Epithelial cell of proximal tubule (primary cell): ENCODE measurements around the gene GP1BA. TPM values are rescaled to one million over a fixed set of nuclear protein-coding genes. Genes with fewer than 3 reads are reported as not detected.
"Not testable (repeated sequence)": the region's sequence is repeated elsewhere in the genome, so short reads cannot be mapped to it uniquely, and the experiment has no call there.

Experiments used
- DNase-seq: peaks from one replicate; pipeline ENCODE4 v3.0.0-alpha.2; 2011; ENCODE audit warnings: low read depth
- H3K4me3 ChIP-seq: 2 replicates; pipeline ENCODE4 v1.5.1; 2011; ENCODE audit warnings: low read depth, mild to moderate bottlenecking, low read length
- total RNA-seq: library from RNA; depleted of rRNA; stranded (reverse); fragments of >200 nt; gene quantifications from 2 replicates; pipeline ENCODE4 v1.2.3, GENCODE V29; 2015
- TF ChIP-seq, protein P1 (sequence below): conservative IDR thresholded peaks from 2 replicates; pipeline ENCODE4 v1.5.1; 2012; ENCODE audit warnings: low read depth, mild to moderate bottlenecking, low read length

GP1BA gene
- total RNA-seq, 1 donor from 2014 or later: not detected

DNA sequence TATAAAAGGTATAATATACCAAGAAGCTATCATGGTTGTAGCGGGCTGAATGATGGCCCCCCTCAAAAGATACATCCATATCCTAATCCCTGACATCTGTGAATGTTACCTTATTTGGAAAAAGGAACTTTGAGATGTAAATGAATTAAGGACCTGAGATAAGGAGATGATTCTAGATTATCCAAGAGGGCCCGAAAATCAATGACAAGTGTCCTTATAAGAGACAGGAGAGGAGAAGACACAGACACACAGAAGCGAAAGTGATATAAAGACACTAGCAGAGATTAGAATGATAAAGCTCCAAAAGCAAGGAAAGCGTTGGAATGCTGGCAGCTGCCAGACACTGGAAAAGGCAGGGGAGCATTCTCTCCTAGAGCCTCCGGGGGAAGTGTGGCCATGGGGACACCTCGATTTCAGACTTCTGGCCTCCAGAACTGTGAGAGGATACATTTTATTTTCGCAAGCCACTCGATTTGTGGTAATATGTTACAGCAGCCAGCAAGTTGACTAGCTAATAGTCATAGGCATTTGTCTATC, 12.5 kb upstream of the GP1BA start:
- H3K4me3 ChIP-seq: no peak overlapping the region
- DNase-seq: no peak

DNA sequence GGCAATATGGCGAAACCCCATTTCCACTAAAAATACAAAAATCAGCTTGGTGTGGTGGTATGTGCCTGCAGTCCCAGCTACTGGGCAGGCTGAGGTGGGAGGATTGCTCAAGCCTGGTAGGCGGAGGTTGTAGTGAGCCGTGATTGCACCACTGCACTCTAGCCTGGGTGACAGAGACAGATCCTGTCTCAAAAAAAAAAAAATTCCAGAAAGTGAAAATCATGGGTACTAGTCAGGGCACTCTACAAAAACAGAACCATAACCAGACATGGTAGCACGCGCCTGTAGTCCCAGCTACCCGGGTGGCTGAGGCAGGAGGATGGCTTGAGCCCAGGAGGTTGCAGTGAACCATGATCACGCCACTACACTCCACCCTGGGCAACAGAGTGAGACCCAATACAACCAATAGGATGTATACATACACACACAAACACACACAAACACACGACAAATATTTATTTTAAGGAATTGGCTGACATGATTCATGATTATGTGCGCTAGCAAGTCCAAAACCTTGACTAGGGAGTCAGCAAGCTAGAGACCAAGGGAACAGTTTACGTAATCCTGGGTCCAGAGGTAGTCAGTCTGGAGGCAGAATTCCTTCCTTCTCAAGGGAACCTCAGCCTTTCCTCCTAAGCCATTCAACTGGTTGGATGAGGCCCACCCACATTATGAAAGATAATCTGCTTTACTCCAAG, 11.6 kb upstream of the GP1BA start:
- TF ChIP-seq, protein P1, sequence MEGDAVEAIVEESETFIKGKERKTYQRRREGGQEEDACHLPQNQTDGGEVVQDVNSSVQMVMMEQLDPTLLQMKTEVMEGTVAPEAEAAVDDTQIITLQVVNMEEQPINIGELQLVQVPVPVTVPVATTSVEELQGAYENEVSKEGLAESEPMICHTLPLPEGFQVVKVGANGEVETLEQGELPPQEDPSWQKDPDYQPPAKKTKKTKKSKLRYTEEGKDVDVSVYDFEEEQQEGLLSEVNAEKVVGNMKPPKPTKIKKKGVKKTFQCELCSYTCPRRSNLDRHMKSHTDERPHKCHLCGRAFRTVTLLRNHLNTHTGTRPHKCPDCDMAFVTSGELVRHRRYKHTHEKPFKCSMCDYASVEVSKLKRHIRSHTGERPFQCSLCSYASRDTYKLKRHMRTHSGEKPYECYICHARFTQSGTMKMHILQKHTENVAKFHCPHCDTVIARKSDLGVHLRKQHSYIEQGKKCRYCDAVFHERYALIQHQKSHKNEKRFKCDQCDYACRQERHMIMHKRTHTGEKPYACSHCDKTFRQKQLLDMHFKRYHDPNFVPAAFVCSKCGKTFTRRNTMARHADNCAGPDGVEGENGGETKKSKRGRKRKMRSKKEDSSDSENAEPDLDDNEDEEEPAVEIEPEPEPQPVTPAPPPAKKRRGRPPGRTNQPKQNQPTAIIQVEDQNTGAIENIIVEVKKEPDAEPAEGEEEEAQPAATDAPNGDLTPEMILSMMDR: no peak
- no peak overlapping the region for H3K4me3 ChIP-seq
- no peak for DNase-seq

More for the DNA sequence above, 12.5 kb upstream of the GP1BA start:
- TF ChIP-seq, protein P1: no peak

DNA sequence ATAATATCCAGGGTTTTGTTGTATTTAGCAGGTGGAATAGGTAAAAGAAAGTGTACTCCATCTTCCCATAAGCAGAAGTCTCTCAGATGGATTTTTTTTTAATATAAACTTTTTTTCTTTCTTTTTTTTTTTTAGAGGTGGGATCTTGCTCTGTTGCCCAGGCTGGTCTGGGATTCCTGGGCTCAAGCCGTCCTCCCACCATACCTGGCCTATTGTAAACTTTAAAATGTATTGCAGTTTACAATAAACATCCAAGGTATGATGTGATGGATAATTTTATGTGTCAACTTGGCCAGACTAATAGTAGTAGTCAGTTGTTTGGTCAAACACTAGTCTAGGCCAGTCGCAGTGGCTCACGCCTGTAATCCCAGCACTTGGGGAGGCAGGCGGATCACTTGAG, 10.8 kb upstream of the GP1BA start:
- TF ChIP-seq, protein P1: no peak
- no peak overlapping the region for H3K4me3 ChIP-seq
- no peak for DNase-seq

DNA sequence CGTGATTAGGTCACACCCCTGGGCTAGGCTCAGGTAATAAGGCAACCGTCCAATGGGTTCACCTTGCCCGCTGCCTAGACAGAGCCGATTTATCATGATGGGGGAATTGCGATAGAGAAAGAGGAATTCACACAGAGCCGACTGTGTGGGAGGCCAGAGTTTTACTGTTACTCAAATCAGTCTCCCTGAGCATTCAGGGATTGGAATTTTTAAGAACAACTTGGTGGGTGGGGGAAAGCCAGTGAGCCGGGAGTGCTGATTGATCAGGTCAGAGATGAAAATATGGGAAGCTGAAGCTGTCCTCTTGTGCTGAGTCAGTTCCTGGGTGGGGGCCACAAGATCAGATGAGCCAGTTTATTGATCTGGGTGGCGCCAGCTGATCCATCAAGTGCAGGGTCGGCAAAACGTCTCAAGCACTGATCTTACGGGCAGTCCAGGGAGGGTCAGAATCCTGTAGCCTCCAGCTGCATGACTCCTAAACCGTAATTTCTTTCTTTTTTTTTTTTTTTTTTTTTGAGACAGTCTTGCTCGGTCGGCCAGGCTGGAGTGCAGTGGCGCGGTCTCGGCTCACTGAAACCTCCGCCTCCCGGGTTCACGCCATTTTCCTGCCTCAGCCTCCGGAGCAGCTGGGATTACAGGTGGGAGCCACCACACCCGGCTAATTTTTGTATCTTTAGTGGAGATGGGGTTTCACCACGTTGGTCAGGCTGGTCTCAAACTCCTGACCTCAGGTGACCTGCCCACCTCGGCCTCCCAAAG, 5.3 kb upstream of the GP1BA start:
- H3K4me3 ChIP-seq, DNase-seq: not testable (repeated sequence)

DNA sequence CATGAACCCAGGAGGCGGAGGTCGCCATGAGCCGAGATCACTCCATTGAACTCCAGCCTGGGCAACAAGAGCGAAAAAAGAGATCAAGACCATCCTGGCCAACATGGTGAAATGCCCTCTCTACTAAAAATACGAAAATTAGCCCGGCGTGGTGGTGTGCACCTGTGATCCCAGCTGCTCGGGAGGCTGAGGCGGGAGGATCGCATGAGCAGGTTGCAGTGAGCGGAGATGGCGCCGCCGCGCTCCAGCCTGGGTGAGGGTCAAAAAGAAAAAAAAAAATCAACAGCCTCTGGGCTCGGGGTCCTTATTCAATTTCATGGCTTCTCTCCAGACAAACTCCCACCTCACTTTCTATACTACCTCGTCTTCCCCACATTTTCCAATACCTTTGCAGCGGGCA, 3.2 kb upstream of the GP1BA start:
- no peak overlapping the region for H3K4me3 ChIP-seq
- TF ChIP-seq, protein P1: no peak
- no peak for DNase-seq

DNA sequence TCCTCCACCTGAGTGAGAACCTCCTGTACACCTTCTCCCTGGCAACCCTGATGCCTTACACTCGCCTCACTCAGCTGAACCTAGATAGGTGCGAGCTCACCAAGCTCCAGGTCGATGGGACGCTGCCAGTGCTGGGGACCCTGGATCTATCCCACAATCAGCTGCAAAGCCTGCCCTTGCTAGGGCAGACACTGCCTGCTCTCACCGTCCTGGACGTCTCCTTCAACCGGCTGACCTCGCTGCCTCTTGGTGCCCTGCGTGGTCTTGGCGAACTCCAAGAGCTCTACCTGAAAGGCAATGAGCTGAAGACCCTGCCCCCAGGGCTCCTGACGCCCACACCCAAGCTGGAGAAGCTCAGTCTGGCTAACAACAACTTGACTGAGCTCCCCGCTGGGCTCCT, 679 bp downstream of the GP1BA start:
- DNase-seq: no peak
- TF ChIP-seq, protein P1: no peak
- H3K4me3 ChIP-seq: no peak overlapping the region

DNA sequence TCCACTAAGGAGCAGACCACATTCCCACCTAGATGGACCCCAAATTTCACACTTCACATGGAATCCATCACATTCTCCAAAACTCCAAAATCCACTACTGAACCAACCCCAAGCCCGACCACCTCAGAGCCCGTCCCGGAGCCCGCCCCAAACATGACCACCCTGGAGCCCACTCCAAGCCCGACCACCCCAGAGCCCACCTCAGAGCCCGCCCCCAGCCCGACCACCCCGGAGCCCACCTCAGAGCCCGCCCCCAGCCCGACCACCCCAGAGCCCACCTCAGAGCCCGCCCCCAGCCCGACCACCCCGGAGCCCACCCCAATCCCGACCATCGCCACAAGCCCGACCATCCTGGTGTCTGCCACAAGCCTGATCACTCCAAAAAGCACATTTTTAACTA, 1.6 kb downstream of the GP1BA start:
- H3K4me3 ChIP-seq: no peak overlapping the region
- no peak for DNase-seq
- TF ChIP-seq, protein P1: no peak
